Right lobe of liver (tissue), 4 donors: ENCODE results near the gene KRTAP9-3.

ENCODE experiments used
- CTCF ChIP-seq, 4 donors: fragments of 200-600 bp in 3 of 4; fragments of 450-650 bp in 1 of 4; IDR thresholded peaks; one replicate each; pipeline versions ENCODE4 v1.5.1 to v1.8.0; 2016 to 2022; ENCODE audit warnings: antibody characterized with exemption in 4 of 4, mild to moderate bottlenecking in 2 of 4
- POLR2A ChIP-seq: fragments of 450-650 bp; IDR thresholded peaks from one replicate; pipeline ENCODE4 v1.6.1; 2017; ENCODE audit warnings: antibody characterized with exemption, mild to moderate bottlenecking
- donor health status: DM: no; HTN: no; CAD: no.
- donor health status: DM: no; HTN: no; CAD: no.
- donor health status: DM: no; HTN: yes; CAD: no.

- no peak for TF ChIP-seq CTCF (IDR thresholded peaks at IDR 0.05)
- no peak for TF ChIP-seq POLR2A
Measured at GRCh38 chr17:41251261-41251660, 19.0 kb downstream of the KRTAP9-3 start.
